Gastrocnemius medialis (tissue), 4 donors: Measurements from ENCODE around the gene SORBS2. TPM values are rescaled to one million over a fixed set of nuclear protein-coding genes. Genes with fewer than 3 reads are reported as not detected.

Experiments
- ATAC-seq, 2 donors: fragments of 150-250 bp; one replicate each; pipeline ENCODE4 v1.9.1; 2016
- DNase-seq, 2 donors: peaks; one replicate each; pipeline ENCODE4 v3.0.0-alpha.2; 2019
- H3K27ac ChIP-seq, 4 donors: fragments of 200-600 bp; sonication (generic); 1 replicate in 1 of 4; 2 replicates in 3 of 4; pipeline ENCODE4 v1.5.1; 2016 to 2018; ENCODE audit warnings: mild to moderate bottlenecking in 2 of 4, moderate library complexity in 1 of 4
- H3K27me3 ChIP-seq, 3 donors: fragments of 200-600 bp; sonication (generic) in 2 of 3; 1 replicate in 1 of 3; 2 replicates in 2 of 3; pipeline versions ENCODE4 v1.5.1 to v1.6.0; 2016 to 2019; ENCODE audit warnings: mild to moderate bottlenecking in 1 of 3, moderate library complexity in 1 of 3
- H3K36me3 ChIP-seq, 2 donors: fragments of 200-600 bp; sonication (generic) in 1 of 2; one replicate each; pipeline ENCODE4 v1.5.1; 2017 to 2018
- H3K4me1 ChIP-seq, 2 donors: fragments of 200-600 bp; sonication (generic) in 1 of 2; one replicate each; pipeline ENCODE4 v1.5.1; 2016 to 2017; ENCODE audit warnings: mild to moderate bottlenecking in 2 of 2
- H3K4me3 ChIP-seq, 4 donors: fragments of 200-600 bp; sonication (generic) in 3 of 4; 1 replicate in 1 of 4; 2 replicates in 3 of 4; pipeline ENCODE4 v1.5.1; 2016 to 2019; ENCODE audit warnings: mild to moderate bottlenecking in 2 of 4
- H3K9me3 ChIP-seq, 3 donors: fragments of 200-600 bp; sonication (generic) in 2 of 3; 1 replicate in 1 of 3; 2 replicates in 2 of 3; pipeline ENCODE4 v1.5.1; 2016 to 2019
- CTCF ChIP-seq, 5 experiments: fragments of 450-650 bp in 3 of 5; fragments of 200-600 bp in 2 of 5; sonication (generic) in 2 of 5; IDR thresholded peaks in 4 of 5; conservative IDR thresholded peaks in 1 of 5; 1 replicate in 4 of 5; 2 replicates in 1 of 5; pipeline ENCODE4 v1.5.1; 2016 to 2019; ENCODE audit warnings: antibody characterized with exemption in 5 of 5, mild to moderate bottlenecking in 3 of 5, moderate library complexity in 3 of 5
- POLR2A ChIP-seq, 2 donors: fragments of 450-650 bp; IDR thresholded peaks; one replicate each; pipeline ENCODE4 v1.6.1; 2017; ENCODE audit warnings: antibody characterized with exemption in 2 of 2, mild to moderate bottlenecking in 2 of 2, moderate library complexity in 2 of 2
- in situ Hi-C, 4 donors: fragments of 200-750 bp; cut with MboI; loops; one replicate each; pipeline versions ENCODE4 v1.15.0 to v1.8.0; 2017; ENCODE audit warnings: low sequenced_read_pairs in 4 of 4
- intact Hi-C: fragments of 100-400 bp; cut with DNase I; formaldehyde crosslinking; loops from one replicate; pipeline ENCODE4 v1.15.1; 2023; ENCODE audit warnings: low total_unique reads
- total RNA-seq, 4 donors: library from RNA; depleted of rRNA; stranded (reverse); fragments of >200 nt; gene quantifications; one replicate each; pipeline versions ENCODE4 v1.1.0 to v1.2.3, GENCODE V29; 2016

SORBS2 gene
- total RNA-seq, 4 donors from 2014 or later = 15.3 to 64.5 (median 17.4) TPM

GRCh38 chr4:185839194-185839712 is 27.3 kb upstream of the SORBS2 start:
- no peaks in the 10 kb centered on the region for H3K36me3 ChIP-seq
- peaks cover 9 to 20% of the 10 kb centered on the region in 2 donors for H3K4me1 ChIP-seq
- no peak overlapping the region for H3K4me3 ChIP-seq
- peak; percentile 94 to 99 for ATAC-seq
- in situ Hi-C loops (no loop called here), intact Hi-C loops (no loop called here)
- no peaks in the 10 kb centered on the region for H3K27me3 ChIP-seq
- no peaks in the 10 kb centered on the region for H3K9me3 ChIP-seq
- peak; percentile 7 to 46 for DNase-seq
- peak overlapping the region; percentile 40 to 68 (median 48) for H3K27ac ChIP-seq
- TF ChIP-seq POLR2A (IDR thresholded peaks at IDR 0.05) (no peak), CTCF (IDR thresholded peaks at IDR 0.05 in 4 of 5, conservative IDR thresholded peaks at IDR 0.05 in 1 of 5) (no peak)

- H3K36me3 ChIP-seq = no peaks in the 10 kb centered on the region
- no peak for TF ChIP-seq CTCF (IDR thresholded peaks at IDR 0.05 in 4 of 5, conservative IDR thresholded peaks at IDR 0.05 in 1 of 5)
- TF ChIP-seq POLR2A (IDR thresholded peaks at IDR 0.05) = no peak
- DNase-seq = no peak
- in situ Hi-C loops (no loop called here), intact Hi-C loops (no loop called here)
- no peak overlapping the region for H3K4me3 ChIP-seq
- no peaks in the 10 kb centered on the region for H3K9me3 ChIP-seq
- H3K27ac ChIP-seq = peak overlapping the region; percentile 18 to 68 (median 48)
- H3K4me1 ChIP-seq = peaks cover 9 to 20% of the 10 kb centered on the region in 2 donors
- H3K27me3 ChIP-seq = no peaks in the 10 kb centered on the region
- peak in 1 of 2 donors; percentile 8 for ATAC-seq
These were observed 26.7 kb upstream of the SORBS2 start for GRCh38 chr4:185838514-185839193.

GRCh38 chr4:185838104-185838452 is 26.1 kb upstream of the SORBS2 start:
- in situ Hi-C loops (no loop called here), intact Hi-C loops (no loop called here)
- ATAC-seq (no peak), DNase-seq (no peak)
- H3K9me3 ChIP-seq = no peaks in the 10 kb centered on the region
- peaks cover 9 to 20% of the 10 kb centered on the region in 2 donors for H3K4me1 ChIP-seq
- H3K4me3 ChIP-seq = no peak overlapping the region
- peak overlapping the region in 2 of 4 donors; percentile 18 to 68 for H3K27ac ChIP-seq
- TF ChIP-seq CTCF (IDR thresholded peaks at IDR 0.05 in 4 of 5, conservative IDR thresholded peaks at IDR 0.05 in 1 of 5) = no peak
- no peak for TF ChIP-seq POLR2A (IDR thresholded peaks at IDR 0.05)
- H3K36me3 ChIP-seq = no peaks in the 10 kb centered on the region
- no peaks in the 10 kb centered on the region for H3K27me3 ChIP-seq

- H3K27ac ChIP-seq = peak overlapping the region in 1 of 4 donors; percentile 68
- H3K4me1 ChIP-seq = peaks cover 9 to 20% of the 10 kb centered on the region in 2 donors
These were observed 25.6 kb upstream of the SORBS2 start for GRCh38 chr4:185837415-185838103.

More at GRCh38 chr4:185837415-185838103, 25.6 kb upstream of the SORBS2 start:
- in situ Hi-C loops = no loop called here
- intact Hi-C loops = no loop called here
- no peak overlapping the region for H3K4me3 ChIP-seq
- H3K27me3 ChIP-seq = no peaks in the 10 kb centered on the region
- no peak for TF ChIP-seq POLR2A (IDR thresholded peaks at IDR 0.05)
- no peak for TF ChIP-seq CTCF (IDR thresholded peaks at IDR 0.05 in 4 of 5, conservative IDR thresholded peaks at IDR 0.05 in 1 of 5)
- ATAC-seq = no peak
- no peaks in the 10 kb centered on the region for H3K36me3 ChIP-seq
- H3K9me3 ChIP-seq = no peaks in the 10 kb centered on the region
- no peak for DNase-seq
